OCI-LY3 (cell line): ENCODE results near the gene SLC12A4.

Experiments
- CTCF ChIP-seq: fragments of 200-600, 300-600 bp; sonication (generic); IDR thresholded peaks from 2 replicates; pipeline ENCODE4 v1.5.1; 2014; ENCODE audit warnings: antibody characterized with exemption, low read length, low read depth
- EZH2phosphoT487 ChIP-seq: fragments of 200-600 bp; shearing (Covaris generic); IDR thresholded peaks from 2 replicates; pipeline ENCODE4 v1.6.1; 2018; ENCODE audit warnings: antibody characterized with exemption, mixed run types, low read depth

GRCh38 chr16:67993207-67994039, 25.0 kb upstream of the SLC12A4 start:
- peak; percentile 83 for TF ChIP-seq CTCF
- no peak for TF ChIP-seq EZH2phosphoT487
